Uterus (tissue), 4 donors: ENCODE data around the gene MTMR1. TPM values are rescaled to one million over a fixed set of nuclear protein-coding genes. Genes with fewer than 3 reads are reported as not detected.
A peak's percentile ranks its signal among the peaks of the same experiment; 100 is the strongest.

Source experiments
- DNase-seq, 2 donors: peaks; one replicate each; pipeline ENCODE4 v3.0.0-alpha.2; 2019 to 2020
- H3K27ac ChIP-seq, 2 donors: fragments of 200-600 bp; sonication (generic); 1 replicate in 1 of 2; 2 replicates in 1 of 2; pipeline ENCODE4 v1.5.1; 2016 to 2018
- H3K27me3 ChIP-seq, 2 donors: fragments of 200-600 bp; sonication (generic); one replicate each; pipeline ENCODE4 v1.5.1; 2018 to 2019; ENCODE audit warnings: control low read depth in 1 of 2
- H3K36me3 ChIP-seq, 2 donors: fragments of 200-600 bp; sonication (generic); one replicate each; pipeline ENCODE4 v1.5.1; 2019; ENCODE audit warnings: control low read depth in 1 of 2
- H3K4me1 ChIP-seq, 2 donors: fragments of 200-600 bp; sonication (generic); one replicate each; pipeline ENCODE4 v1.5.1; 2018 to 2019; ENCODE audit warnings: control low read depth in 1 of 2
- H3K4me3 ChIP-seq, 2 donors: fragments of 200-600 bp; sonication (generic); 1 replicate in 1 of 2; 2 replicates in 1 of 2; pipeline ENCODE4 v1.5.1; 2018 to 2019; ENCODE audit warnings: mild to moderate bottlenecking in 1 of 2
- H3K9me3 ChIP-seq, 2 donors: fragments of 200-600 bp; sonication (generic); one replicate each; pipeline ENCODE4 v1.5.1; 2019; ENCODE audit warnings: control low read depth in 1 of 2
- POLR2A ChIP-seq, 2 donors: fragments of 450-650 bp; IDR thresholded peaks; one replicate each; pipeline ENCODE4 v1.6.1; 2016; ENCODE audit warnings: antibody characterized with exemption in 2 of 2, mild to moderate bottlenecking in 1 of 2, moderate library complexity in 1 of 2
- intact Hi-C: fragments of 100-400 bp; cut with DNase I; formaldehyde crosslinking; loops from one replicate; pipeline ENCODE4 v1.15.1; 2023; ENCODE audit warnings: low total_unique reads
- total RNA-seq, 4 donors: library from RNA; depleted of rRNA in 3 of 4; stranded (reverse); fragments of >200 nt in 3 of 4; gene quantifications; one replicate each; pipeline versions ENCODE4 v1.1.0 to v1.2.4, GENCODE V29; 2014 to 2023
- TF ChIP-seq, protein P1 (sequence below), 4 experiments: fragments of 200-600 bp in 2 of 4; fragments of 450-650 bp in 2 of 4; sonication (generic) in 2 of 4; IDR thresholded peaks; one replicate each; pipeline ENCODE4 v1.5.1; 2016 to 2019; ENCODE audit warnings: antibody characterized with exemption in 4 of 4, mild to moderate bottlenecking in 2 of 4, moderate library complexity in 1 of 4
- donor health status: DM: yes; HTN: yes; CAD: no.

Gene MTMR1
- total RNA-seq, 4 donors from 2014 or later = 1.2 to 32.1 (median 20.6) TPM

DNA sequence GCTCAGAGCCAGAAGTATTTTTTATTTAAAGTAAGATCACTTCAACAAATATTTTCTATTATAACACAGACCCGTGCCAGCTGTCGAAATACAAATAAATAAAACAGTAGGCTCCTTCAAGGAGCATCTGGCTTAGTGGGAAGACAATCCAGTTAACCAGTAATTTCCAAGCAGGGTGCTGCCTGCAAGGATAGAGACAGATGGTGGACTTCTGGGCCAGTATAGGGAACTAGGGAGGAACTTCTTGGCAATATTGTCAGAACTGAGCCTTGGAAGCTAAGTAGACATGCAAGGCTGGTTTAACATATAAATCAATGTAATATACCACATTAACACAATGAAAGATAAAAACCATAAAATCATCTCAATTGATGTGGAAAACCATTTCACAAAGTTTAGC, 17.0 kb upstream of the MTMR1 start:
- DNase-seq = no peak
- no peaks in the 10 kb centered on the region for H3K9me3 ChIP-seq
- no peaks in the 10 kb centered on the region for H3K36me3 ChIP-seq
- TF ChIP-seq POLR2A (IDR thresholded peaks at IDR 0.05) = no peak
- TF ChIP-seq, protein P1, sequence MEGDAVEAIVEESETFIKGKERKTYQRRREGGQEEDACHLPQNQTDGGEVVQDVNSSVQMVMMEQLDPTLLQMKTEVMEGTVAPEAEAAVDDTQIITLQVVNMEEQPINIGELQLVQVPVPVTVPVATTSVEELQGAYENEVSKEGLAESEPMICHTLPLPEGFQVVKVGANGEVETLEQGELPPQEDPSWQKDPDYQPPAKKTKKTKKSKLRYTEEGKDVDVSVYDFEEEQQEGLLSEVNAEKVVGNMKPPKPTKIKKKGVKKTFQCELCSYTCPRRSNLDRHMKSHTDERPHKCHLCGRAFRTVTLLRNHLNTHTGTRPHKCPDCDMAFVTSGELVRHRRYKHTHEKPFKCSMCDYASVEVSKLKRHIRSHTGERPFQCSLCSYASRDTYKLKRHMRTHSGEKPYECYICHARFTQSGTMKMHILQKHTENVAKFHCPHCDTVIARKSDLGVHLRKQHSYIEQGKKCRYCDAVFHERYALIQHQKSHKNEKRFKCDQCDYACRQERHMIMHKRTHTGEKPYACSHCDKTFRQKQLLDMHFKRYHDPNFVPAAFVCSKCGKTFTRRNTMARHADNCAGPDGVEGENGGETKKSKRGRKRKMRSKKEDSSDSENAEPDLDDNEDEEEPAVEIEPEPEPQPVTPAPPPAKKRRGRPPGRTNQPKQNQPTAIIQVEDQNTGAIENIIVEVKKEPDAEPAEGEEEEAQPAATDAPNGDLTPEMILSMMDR (IDR thresholded peaks at IDR 0.05) = no peak
- H3K27me3 ChIP-seq = no peaks in the 10 kb centered on the region
- no peaks in the 10 kb centered on the region for H3K4me1 ChIP-seq
- H3K27ac ChIP-seq = no peak overlapping the region
- intact Hi-C loops = no loop called here
- H3K4me3 ChIP-seq = no peak overlapping the region

DNA sequence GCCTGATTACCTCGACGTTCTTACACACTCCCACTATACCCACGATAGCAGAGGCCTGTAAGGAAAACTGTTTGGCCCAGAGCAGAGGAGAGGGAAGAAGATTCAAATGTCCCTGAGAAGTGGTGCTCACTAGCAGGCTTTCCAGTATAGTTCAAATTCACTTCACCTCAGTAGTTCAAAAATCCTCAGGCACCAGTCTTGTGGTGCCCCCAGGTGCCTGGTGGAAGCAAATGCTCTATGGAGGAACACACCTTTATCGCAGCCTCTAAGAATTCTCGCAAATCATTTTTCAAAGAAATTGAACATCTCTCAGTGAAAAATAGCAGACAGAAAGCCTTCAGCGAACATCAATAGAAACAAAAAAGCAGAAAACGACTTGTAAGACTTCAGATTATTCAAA, 12.2 kb upstream of the MTMR1 start:
- no peak overlapping the region for H3K4me3 ChIP-seq
- no peaks in the 10 kb centered on the region for H3K27me3 ChIP-seq
- no peaks in the 10 kb centered on the region for H3K9me3 ChIP-seq
- no peak for DNase-seq
- no peaks in the 10 kb centered on the region for H3K36me3 ChIP-seq
- H3K27ac ChIP-seq = no peak overlapping the region
- H3K4me1 ChIP-seq = no peaks in the 10 kb centered on the region
- intact Hi-C loops = no loop called here
- TF ChIP-seq, protein P1 (IDR thresholded peaks at IDR 0.05) = peak in 2 of 4 experiments; percentile 15 to 37
- no peak for TF ChIP-seq POLR2A (IDR thresholded peaks at IDR 0.05)

DNA sequence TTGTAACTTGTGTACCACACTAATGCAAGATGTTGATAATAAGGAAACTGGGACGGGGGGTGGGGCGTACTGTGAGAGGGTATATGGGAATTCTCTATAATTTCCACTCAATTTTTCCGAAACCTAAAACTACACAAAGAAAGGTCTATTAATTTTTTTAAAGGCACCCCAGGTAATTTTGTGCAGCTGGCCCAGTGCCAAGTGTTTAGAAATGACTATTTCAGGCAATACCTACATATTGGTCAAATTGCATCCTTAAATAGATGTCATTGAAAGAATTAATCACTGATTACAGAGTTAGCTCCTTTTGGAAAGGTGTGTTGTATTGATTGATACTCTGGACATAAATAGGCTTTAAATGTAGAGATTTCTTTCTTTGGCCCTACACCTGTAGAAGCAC, 10.1 kb upstream of the MTMR1 start:
- Histone ChIP-seq H3K27me3 (no peaks in the 10 kb centered on the region), H3K36me3 (no peaks in the 10 kb centered on the region), H3K9me3 (no peaks in the 10 kb centered on the region), H3K4me1 (no peaks in the 10 kb centered on the region), H3K4me3 (no peak overlapping the region), H3K27ac (no peak overlapping the region)
- intact Hi-C loops = no loop called here
- no peak for TF ChIP-seq POLR2A (IDR thresholded peaks at IDR 0.05)
- TF ChIP-seq, protein P1 (IDR thresholded peaks at IDR 0.05) = no peak
- DNase-seq = no peak

DNA sequence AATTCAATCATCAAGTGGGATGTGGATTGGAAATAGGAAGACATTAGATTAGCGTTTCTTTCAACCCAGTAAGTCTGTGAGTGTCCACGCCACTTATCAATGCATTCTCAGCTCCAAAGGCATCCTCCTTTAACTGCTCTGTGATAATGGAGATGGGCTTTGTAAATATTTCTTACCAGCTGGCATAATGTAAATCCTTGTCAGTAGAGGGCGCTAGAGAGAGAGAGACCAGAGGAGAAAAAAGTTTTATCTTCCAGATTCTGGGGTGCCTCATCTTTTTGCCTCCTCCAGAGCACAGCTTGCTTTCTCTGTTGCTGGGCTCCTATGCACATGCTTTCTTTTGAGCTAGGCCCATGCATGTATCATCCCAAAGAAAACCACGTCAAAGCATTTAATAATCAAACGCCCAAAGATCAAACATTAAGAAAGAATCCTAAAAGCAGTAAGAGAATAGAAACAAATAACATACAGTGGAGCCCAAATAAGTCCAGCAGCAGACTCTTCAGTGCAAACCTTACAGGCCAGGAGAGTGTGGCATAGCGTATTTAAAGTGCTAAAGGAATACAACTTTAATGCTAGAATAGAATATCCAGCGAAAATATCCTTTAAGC, 9.6 kb upstream of the MTMR1 start:
- no peak overlapping the region for H3K27ac ChIP-seq
- H3K27me3 ChIP-seq = no peaks in the 10 kb centered on the region
- H3K4me3 ChIP-seq = no peak overlapping the region
- TF ChIP-seq, protein P1 (IDR thresholded peaks at IDR 0.05) = peak in 3 of 4 experiments; percentile 20 to 33 (median 28)
- TF ChIP-seq POLR2A (IDR thresholded peaks at IDR 0.05) = no peak
- H3K4me1 ChIP-seq = no peaks in the 10 kb centered on the region
- no peak for DNase-seq
- no peaks in the 10 kb centered on the region for H3K36me3 ChIP-seq
- intact Hi-C loops = no loop called here
- no peaks in the 10 kb centered on the region for H3K9me3 ChIP-seq

DNA sequence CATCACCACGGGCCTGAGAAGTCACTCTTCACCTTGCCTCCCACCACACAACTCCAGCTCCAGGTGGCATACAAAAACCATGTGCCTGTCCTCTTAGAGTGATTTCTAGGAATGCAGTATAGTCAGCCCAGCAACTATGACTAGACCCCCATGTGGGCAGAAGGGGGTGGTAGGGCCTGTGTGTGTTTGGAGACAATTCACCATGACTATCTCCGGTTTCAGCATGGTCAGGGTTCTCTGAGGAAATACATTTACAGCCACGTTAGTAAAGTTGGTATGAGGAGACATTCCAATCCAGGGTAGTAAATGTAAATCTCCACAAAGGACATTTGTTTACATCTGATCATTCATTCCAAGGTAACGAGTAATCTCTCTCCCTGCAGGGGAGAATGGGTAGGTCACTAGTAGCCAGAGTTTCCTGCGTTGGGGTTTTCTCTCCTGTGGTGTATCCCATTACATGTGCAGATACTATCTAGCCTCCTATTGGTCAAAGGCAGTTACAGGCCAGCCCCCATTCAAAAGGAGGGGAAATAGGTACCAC, 4.2 kb upstream of the MTMR1 start:
- no peaks in the 10 kb centered on the region for H3K36me3 ChIP-seq
- no peaks in the 10 kb centered on the region for H3K4me1 ChIP-seq
- H3K27ac ChIP-seq = no peak overlapping the region
- DNase-seq = no peak
- H3K4me3 ChIP-seq = no peak overlapping the region
- TF ChIP-seq, protein P1 (IDR thresholded peaks at IDR 0.05) = no peak
- no peak for TF ChIP-seq POLR2A (IDR thresholded peaks at IDR 0.05)
- no peaks in the 10 kb centered on the region for H3K9me3 ChIP-seq
- H3K27me3 ChIP-seq = no peaks in the 10 kb centered on the region
- intact Hi-C loops = no loop called here
